ENCODE measurements around the gene RNU4-1. TPM values are rescaled to one million over a fixed set of nuclear protein-coding genes. Genes with fewer than 3 reads are reported as not detected.
"Not testable (repeated sequence)": the region's sequence is repeated elsewhere in the genome, so short reads cannot be mapped to it uniquely, and the experiment has no call there.

Gene RNU4-1
- total and polyA plus RNA-seq, 4 donors, result under 0.01 to 2,200 TPM; not detected in 2

GRCh38 chr12:120254809-120255208 lies 38.2 kb downstream of the RNU4-1 start:
- TF ChIP-seq, protein P1, sequence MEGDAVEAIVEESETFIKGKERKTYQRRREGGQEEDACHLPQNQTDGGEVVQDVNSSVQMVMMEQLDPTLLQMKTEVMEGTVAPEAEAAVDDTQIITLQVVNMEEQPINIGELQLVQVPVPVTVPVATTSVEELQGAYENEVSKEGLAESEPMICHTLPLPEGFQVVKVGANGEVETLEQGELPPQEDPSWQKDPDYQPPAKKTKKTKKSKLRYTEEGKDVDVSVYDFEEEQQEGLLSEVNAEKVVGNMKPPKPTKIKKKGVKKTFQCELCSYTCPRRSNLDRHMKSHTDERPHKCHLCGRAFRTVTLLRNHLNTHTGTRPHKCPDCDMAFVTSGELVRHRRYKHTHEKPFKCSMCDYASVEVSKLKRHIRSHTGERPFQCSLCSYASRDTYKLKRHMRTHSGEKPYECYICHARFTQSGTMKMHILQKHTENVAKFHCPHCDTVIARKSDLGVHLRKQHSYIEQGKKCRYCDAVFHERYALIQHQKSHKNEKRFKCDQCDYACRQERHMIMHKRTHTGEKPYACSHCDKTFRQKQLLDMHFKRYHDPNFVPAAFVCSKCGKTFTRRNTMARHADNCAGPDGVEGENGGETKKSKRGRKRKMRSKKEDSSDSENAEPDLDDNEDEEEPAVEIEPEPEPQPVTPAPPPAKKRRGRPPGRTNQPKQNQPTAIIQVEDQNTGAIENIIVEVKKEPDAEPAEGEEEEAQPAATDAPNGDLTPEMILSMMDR (IDR thresholded peaks at IDR 0.05; ENCODE audit: control extremely low read depth, extremely low read depth), result no peak
- DNase-seq (no peak), ATAC-seq (ENCODE audit: insufficient read depth, low FRiP score) (no peak)
- Histone ChIP-seq H3K4me3 (no peak overlapping the region), H3K4me1 (ENCODE audit: control insufficient read depth in 5 of 5, insufficient read depth in 5 of 5, low read length in 5 of 5) (peaks cover 8 to 34% (median 11%) of the 10 kb centered on the region in 5 donors), H3K27ac (ENCODE audit: low read depth in 1 of 2, low read length in 1 of 2) (peak overlapping the region; percentile 62 to 72), H3K9me3 (ENCODE audit: control insufficient read depth in 4 of 4, insufficient read depth in 3 of 4, low read length in 3 of 4) (no peaks in the 10 kb centered on the region), H3K9ac (ENCODE audit: insufficient read depth in 1 of 2, low read length in 2 of 2) (no peak overlapping the region), H3K27me3 (ENCODE audit: control insufficient read depth in 3 of 3, insufficient read depth in 3 of 3, low read length in 2 of 3) (no peaks in the 10 kb centered on the region), H3K36me3 (ENCODE audit: control insufficient read depth in 4 of 4, insufficient read depth in 4 of 4, low read length in 4 of 4) (peaks cover 0 to 5% (median 0%) of the 10 kb centered on the region in 4 donors)
- 65 to 71% methylated on average over 7 of the region's 7 CpGs for WGBS, 2 donors

- 35 to 56% methylated on average over 6 of the region's 6 CpGs for WGBS, 2 donors
- not testable (repeated sequence) for H3K4me3 ChIP-seq; ATAC-seq (ENCODE audit: insufficient read depth, low FRiP score); H3K9ac ChIP-seq (ENCODE audit: insufficient read depth in 1 of 2, low read length in 2 of 2); H3K9me3 ChIP-seq (ENCODE audit: control insufficient read depth in 4 of 4, insufficient read depth in 3 of 4, low read length in 3 of 4); DNase-seq; H3K27me3 ChIP-seq (ENCODE audit: control insufficient read depth in 3 of 3, insufficient read depth in 3 of 3, low read length in 2 of 3); H3K36me3 ChIP-seq (ENCODE audit: control insufficient read depth in 4 of 4, insufficient read depth in 4 of 4, low read length in 4 of 4)
- H3K4me1 ChIP-seq (ENCODE audit: control insufficient read depth in 5 of 5, insufficient read depth in 5 of 5, low read length in 5 of 5), result peaks cover 12 to 36% (median 18%) of the 10 kb centered on the region in 5 donors
- H3K27ac ChIP-seq (ENCODE audit: low read depth in 1 of 2, low read length in 1 of 2), result peak overlapping the region; percentile 17 to 48
Measured at GRCh38 chr12:120253313-120253712, 39.7 kb downstream of the RNU4-1 start.

DNA sequence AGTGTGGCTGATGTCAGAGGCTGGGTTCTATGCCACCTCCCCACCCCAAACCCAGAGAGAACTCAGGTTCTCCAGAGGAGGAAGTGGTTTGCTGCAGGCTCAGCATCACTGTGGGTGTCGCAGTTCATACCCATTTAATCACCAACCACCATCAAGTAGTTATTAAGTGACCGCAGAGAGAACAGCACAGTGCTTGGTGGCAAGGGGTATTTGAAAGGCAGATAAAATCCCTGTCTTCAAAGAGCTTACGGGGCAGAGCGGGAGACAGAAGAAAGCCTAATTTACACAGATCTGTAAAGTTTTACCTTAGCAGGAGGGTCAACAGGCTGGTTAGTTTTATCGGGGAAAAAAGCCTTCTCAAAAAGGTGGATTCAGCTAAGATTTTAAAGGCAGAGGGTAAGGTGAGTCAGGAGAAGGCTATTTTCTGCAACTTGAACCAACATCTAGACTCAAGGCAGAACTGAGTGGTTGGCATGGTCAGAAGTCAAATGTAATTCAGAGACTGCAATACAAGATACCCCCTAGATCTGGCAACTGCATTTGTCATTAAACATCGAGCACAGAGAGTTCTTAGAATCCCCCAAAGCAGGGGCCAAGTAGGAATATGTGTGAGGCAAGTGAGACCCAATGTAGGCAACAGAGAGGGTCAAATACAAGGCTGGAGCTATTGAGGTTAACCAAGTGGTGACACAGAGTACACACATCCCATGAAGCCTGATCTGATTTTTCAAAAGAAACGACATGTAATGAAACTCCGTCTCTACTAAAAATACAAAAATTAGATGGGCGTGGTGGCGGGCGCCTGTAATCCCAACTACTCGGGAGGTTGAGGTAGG lies 40.7 kb downstream of the RNU4-1 start:
- peaks cover 0 to 5% (median under 1%) of the 10 kb centered on the region in 4 donors for H3K36me3 ChIP-seq (ENCODE audit: control insufficient read depth in 4 of 4, insufficient read depth in 4 of 4, low read length in 4 of 4)
- H3K9me3 ChIP-seq (ENCODE audit: control insufficient read depth in 4 of 4, insufficient read depth in 3 of 4, low read length in 3 of 4), result no peaks in the 10 kb centered on the region
- ATAC-seq (ENCODE audit: insufficient read depth, low FRiP score) (peak; percentile 78), DNase-seq (no peak)
- no peak overlapping the region for H3K9ac ChIP-seq (ENCODE audit: insufficient read depth in 1 of 2, low read length in 2 of 2)
- TF ChIP-seq, protein P1 (IDR thresholded peaks at IDR 0.05; ENCODE audit: control extremely low read depth, extremely low read depth), result no peak
- no peak overlapping the region for H3K4me3 ChIP-seq
- H3K27me3 ChIP-seq (ENCODE audit: control insufficient read depth in 3 of 3, insufficient read depth in 3 of 3, low read length in 2 of 3), result no peaks in the 10 kb centered on the region
- 77 to 78% methylated on average over 12 of the region's 12 CpGs for WGBS, 2 donors
- peaks cover 15 to 36% (median 24%) of the 10 kb centered on the region in 5 donors for H3K4me1 ChIP-seq (ENCODE audit: control insufficient read depth in 5 of 5, insufficient read depth in 5 of 5, low read length in 5 of 5)
- peak overlapping the region; percentile 23 to 57 for H3K27ac ChIP-seq (ENCODE audit: low read depth in 1 of 2, low read length in 1 of 2)

DNA sequence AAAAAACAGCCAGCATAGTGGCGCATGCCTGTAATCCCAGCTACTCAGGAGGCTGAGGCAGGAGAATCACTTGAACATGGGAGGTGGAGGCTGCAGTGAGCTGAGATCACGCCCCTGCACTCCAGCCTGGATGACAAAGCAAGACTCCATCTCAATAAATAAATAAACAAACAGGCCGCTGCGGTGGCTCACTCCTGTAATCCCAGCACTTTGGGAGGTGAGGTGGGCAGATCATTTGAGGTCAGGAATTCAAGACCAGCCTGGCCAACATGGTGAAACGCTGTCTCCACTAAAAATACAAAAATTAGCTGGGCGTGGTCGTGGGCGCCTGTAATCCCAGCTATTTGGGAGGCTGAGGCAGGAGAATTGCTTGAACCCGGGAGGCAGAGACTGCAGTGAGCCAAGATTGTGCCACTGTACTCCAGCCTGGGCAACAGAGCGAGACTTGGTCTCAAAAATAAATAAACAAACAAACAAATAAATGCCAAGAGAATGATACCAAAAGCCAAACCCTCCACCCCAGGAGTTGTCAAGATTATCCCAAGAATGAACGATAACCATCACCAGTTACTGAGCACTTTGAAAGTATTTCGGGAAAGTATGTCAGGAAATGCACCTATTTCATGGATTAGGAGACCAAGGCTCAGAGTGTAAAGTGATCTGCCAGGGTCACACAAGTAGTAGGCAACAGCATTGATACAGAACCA lies 41.5 kb downstream of the RNU4-1 start:
- Histone ChIP-seq H3K27ac (ENCODE audit: low read depth in 1 of 2, low read length in 1 of 2) (peak overlapping the region; percentile 3 to 57), H3K4me1 (ENCODE audit: control insufficient read depth in 5 of 5, insufficient read depth in 5 of 5, low read length in 5 of 5) (peaks cover 12 to 28% (median 26%) of the 10 kb centered on the region in 5 donors)
- not testable (repeated sequence) for DNase-seq; H3K9me3 ChIP-seq (ENCODE audit: control insufficient read depth in 4 of 4, insufficient read depth in 3 of 4, low read length in 3 of 4); H3K9ac ChIP-seq (ENCODE audit: insufficient read depth in 1 of 2, low read length in 2 of 2); H3K27me3 ChIP-seq (ENCODE audit: control insufficient read depth in 3 of 3, insufficient read depth in 3 of 3, low read length in 2 of 3); H3K4me3 ChIP-seq; ATAC-seq (ENCODE audit: insufficient read depth, low FRiP score); H3K36me3 ChIP-seq (ENCODE audit: control insufficient read depth in 4 of 4, insufficient read depth in 4 of 4, low read length in 4 of 4)
- WGBS, 2 donors, result 85 to 91% methylated on average over 12 of the region's 12 CpGs
